Effector CD8-positive, alpha-beta T cell (primary cell): ENCODE results near the gene LCORL.
"Not testable (repeated sequence)": the region's sequence is repeated elsewhere in the genome, so short reads cannot be mapped to it uniquely, and the experiment has no call there.

Source experiments
- DNase-seq: peaks from one replicate; lab custom pipeline; 2025; lab: John Stamatoyannopoulos, UW

The LCORL gene

DNA sequence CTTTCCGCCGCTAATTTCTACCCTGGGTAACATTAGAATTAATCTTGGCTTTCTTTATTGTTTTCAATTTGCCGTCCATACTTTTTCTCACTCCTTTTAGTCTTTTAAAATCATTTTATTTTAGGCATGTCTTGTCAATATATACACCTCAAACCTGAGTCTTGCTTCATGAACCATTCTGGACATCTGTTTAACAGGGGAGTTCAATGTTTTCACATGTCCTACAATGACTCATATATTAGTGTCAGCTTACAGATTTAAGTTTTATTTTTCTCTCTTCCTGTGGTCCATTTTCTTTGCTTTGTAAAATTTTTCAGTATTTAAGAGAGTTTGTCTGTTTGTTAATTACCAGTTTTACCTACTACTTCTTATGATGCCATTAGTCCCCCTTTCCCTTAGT lies 89.5 kb downstream of the LCORL start:
- DNase-seq: no peak

DNA sequence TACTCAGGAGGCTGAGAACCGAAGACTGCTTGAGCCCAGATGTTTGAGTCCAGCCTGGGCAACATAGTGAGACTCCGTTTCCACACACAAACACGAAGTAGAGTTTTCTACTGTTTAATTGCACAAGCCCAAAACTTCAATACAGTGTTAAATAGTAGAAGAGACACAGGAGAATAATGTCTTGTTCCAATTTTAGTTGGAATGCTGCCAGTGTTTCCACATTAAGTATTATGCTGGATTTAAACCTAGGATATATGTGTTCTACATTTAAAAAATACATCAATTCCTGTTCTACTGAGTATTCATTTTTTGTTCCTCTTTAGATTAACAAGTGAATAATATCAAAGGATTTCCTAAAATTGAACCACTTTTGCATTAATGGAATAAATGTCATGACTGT lies 91.3 kb downstream of the LCORL start:
- DNase-seq: no peak

- no peak for DNase-seq
Measured at GRCh38 chr4:17924189-17924588, 97.4 kb downstream of the LCORL start.

- DNase-seq: no peak
Measured at GRCh38 chr4:17921451-17921850, 100.1 kb downstream of the LCORL start.

- DNase-seq: no peak
Measured at GRCh38 chr4:17920681-17921080, 100.9 kb downstream of the LCORL start.

DNA sequence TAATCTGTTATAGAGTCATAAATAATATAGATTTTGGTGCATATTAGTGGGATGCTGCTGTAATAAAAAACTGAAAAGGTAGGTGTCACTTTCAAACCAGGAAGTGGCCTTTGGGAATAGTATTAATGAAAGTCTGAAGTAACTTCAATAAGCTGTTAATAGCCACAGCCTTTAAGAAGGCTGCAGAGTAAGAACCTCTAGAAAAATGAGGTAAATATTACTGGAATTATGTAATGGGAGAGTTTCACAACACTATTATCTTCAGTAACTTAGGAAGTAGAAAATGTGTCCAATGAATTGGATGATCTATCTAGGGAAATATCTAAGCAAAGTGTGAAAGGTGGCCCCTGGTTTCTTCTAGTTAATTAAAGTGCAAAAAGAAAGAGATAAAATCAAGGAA lies 106.1 kb downstream of the LCORL start:
- DNase-seq: no peak

DNA sequence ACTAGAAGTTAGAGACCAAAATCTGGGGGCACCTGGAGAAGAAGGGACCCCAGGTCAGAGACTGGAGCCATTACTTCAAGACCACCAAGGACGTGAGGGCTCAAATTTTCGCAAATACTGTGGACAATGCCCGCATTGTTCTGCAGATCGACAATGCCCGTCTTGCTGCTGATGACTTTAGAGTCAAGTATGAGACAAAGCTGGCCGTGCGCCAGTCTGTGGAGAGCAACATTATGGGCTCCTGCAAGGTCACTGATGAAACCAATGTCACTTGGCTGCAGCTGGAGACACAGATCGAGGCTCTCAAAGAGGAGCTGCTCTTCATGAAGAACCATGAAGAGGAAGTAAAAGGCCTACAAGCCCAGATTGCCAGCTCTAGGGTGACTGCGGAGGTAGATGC lies 109.5 kb downstream of the LCORL start:
- DNase-seq: no peak

DNA sequence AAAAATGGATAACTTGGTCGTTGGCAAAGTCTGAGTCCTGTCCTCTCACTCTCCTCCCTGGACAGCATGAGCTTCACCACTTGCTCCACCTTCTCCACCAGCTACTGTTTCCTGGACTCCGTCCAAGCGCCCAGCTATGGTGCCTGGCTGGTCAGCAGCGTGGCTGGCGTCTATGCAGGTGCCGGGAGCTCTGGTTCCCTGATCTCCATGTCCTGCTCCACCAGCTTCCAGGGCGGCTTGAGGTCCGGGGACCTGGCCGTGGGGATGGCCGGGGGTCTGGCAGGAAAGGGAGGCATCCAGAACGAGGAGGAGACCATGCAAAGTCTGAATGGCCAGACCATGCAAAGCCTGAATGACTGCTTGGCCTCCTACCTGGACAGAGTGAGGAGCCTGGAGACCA lies 109.9 kb downstream of the LCORL start:
- DNase-seq: no peak

DNA sequence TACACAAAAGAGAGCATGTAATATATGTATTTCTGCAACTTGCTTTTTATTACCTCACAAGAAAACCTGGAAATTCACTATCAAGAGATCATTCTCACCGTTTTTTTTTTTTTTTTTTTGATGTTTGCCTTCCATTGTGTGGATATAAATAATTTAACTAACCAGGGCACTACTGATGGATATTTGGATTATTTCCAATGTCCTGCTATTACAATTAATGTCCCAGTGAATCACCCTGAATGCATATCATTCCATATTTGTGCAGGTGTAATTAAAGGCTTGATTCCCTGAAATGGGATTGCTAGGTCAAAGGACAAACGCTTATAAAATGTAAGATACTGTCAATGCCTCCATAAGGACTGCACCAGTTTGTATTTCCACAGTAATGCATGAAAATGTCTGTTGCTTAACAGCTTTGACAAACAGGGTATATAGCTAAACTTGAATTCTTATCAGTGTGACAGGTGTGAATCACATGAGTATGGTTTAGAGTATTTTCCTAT lies 123.0 kb downstream of the LCORL start:
- no peak for DNase-seq

DNA sequence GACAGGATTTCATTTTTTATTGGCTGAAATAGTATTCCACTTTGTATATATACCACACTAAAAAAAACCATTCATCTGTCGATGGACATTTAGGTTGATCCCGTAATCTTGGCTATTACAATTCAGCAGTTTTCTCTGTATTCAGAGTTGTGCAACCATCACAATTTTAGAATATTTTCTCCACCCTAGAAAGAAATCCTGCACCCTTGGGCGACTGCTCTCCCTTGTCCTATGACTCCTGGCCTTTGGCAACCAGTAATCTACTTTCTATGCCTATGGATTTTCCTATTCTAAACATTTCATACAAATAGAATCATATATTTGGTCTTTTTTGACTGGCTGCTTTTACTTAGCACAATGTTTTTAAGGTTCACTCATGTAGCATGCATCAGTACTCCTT lies 126.1 kb downstream of the LCORL start:
- DNase-seq: no peak

GRCh38 chr4:17894421-17894820 lies 127.1 kb downstream of the LCORL start:
- no peak for DNase-seq

GRCh38 chr4:17889692-17890091 lies 131.9 kb downstream of the LCORL start:
- DNase-seq: no peak

DNA sequence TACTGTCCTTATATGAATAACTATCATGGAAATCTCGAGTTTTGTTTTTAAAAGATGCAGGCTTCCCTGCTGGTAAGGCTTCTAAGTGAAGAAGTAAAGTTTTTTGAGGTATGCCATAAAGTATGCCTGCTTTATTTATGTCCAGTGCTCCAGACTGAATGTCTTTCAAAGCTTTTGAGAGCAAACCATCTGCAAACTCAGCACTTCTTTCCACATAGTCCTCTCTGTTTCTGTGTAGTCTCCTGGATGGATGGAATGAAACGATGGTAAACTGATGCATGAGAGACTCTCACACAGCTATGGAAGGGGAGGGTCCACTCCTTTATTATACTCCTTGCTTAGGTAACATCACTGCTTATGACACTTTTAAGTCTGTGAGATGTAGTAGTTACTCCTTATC lies 137.0 kb downstream of the LCORL start:
- DNase-seq: no peak

GRCh38 chr4:17884063-17884462 lies 137.5 kb downstream of the LCORL start:
- no peak for DNase-seq

- no peak for DNase-seq
Measured at GRCh38 chr4:17877661-17878060, 143.9 kb downstream of the LCORL start.

GRCh38 chr4:17876943-17877342 lies 144.6 kb downstream of the LCORL start:
- no peak for DNase-seq

GRCh38 chr4:17875402-17876070 lies 146.0 kb downstream of the LCORL start:
- no peak for DNase-seq

DNA sequence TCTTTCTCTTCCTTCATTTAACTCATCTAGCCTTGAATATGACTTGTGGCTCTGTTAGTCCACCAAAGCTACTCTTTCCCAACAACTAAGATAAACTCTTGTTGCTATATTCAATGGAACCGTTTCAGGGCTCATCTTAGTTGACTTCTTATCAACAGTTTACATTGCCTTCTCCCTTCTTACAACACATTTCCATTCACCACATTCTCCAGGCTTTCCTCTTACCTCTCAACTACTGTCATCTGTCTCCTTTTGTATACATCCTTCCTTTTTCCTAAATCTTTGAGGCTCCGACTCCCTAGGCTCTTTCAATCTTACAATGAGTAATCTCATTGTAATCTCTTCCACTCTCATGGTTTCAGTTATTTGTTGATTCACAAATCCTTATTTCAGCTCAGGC lies 152.2 kb downstream of the LCORL start:
- no peak for DNase-seq

DNA sequence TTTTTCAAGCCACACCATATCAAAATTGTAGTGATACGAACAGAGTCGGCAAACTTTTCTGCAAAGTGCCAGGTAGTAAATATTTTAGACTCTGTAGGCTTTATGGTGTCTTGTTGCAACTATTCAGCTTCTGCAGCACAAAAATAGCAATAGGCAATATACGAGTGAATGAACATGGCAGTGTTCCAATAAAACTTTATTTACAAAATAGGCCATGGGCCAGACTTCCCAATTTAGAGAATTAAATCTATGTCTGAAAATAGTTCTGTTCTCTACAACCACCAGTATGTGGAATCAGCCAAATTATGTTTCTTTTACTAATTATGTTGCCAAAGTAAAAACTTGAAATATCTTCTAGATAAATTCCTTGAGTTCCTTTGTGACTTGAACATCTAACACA lies 154.3 kb downstream of the LCORL start:
- no peak for DNase-seq

DNA sequence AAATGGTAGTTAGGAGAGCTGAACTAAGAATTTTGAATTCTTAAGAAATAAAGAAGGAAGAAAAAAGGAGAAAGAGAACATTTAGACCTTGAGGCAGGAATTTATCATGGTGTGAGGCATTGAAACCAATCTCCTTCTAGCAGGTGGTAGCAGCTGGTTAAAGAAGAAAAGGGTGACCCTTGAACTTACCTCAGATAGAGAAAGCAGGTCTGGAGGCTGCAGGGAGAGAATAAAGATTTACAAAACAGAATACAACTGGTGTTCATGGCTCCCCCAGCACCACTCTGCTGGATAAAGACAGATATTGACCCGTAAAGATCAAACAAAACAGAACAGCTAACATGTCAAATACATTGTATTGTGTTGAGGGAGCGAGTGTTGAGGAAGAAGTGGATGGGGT lies 154.7 kb downstream of the LCORL start:
- DNase-seq: no peak

DNA sequence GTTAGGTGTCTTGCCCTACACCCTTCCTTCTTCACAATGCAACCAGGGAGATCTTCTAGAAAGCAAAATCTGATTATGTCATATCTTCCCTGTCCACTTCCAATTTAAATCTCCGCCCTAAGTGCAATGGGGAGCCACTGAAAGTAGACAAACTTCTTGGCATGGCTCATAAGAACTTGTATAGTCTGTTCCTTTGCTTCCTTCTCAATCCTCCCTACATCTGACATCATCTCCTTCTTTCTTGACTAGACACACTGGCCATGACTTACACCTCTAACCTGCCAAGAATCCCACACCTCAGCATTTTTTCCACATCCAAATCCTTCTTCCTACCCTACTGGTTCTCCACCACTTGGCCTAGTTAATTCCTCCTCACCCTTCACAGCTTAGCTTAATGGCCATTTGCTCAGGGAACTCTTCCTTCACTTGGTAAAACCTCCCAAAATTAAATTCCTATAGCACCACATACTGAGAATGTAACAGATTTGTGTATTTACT lies 155.6 kb downstream of the LCORL start:
- no peak for DNase-seq

DNA sequence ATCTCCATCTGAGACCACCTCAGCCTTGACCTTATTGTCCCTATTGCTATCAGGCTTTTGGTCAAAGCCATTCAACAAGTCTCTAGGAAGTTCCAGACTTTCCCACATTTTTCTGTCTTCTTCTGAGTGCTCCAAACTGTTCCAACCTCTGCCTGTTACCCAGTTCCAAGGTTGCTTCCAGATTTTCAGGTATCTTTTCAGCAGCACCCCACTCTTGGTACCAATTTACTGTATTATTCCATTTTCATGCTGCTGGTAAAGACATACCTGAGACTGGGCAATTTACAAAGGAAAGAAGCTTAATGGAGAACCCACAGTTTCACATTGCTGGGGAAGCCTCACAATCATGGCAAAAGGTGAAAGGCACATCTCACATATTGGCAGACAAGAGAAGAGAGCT lies 159.6 kb downstream of the LCORL start:
- DNase-seq: not testable (repeated sequence)

- no peak for DNase-seq
Measured at GRCh38 chr4:17859793-17860406, 161.7 kb downstream of the LCORL start.

GRCh38 chr4:17854036-17854435 lies 167.5 kb downstream of the LCORL start:
- no peak for DNase-seq
